GM13976 (cell line): ENCODE measurements around the gene YWHAE.
A peak's percentile ranks its signal among the peaks of the same experiment; 100 is the strongest.
"Not testable (repeated sequence)": the region's sequence is repeated elsewhere in the genome, so short reads cannot be mapped to it uniquely, and the experiment has no call there.

ENCODE experiments used
- DNase-seq: peaks from one replicate; pipeline ENCODE4 v3.0.0; 2012; ENCODE audit warnings: low spot score
- in situ Hi-C: fragments of 300-500 bp; cut with MboI; formaldehyde crosslinking; loops from one replicate; pipeline ENCODE4 v1.12.0; 2022; ENCODE audit warnings: low sequenced_read_pairs, mixed read lengths, inconsistent platforms; ENCODE audit not compliant: unreplicated experiment
- TF ChIP-seq, protein P1 (sequence below): IDR thresholded peaks from 2 replicates; pipeline ENCODE4 v1.5.1; 2012; ENCODE audit warnings: borderline replicate concordance, mild to moderate bottlenecking; ENCODE audit not compliant: insufficient read depth; ENCODE audit errors: extremely low read depth, missing control alignments, control extremely low read depth

Gene YWHAE

DNA sequence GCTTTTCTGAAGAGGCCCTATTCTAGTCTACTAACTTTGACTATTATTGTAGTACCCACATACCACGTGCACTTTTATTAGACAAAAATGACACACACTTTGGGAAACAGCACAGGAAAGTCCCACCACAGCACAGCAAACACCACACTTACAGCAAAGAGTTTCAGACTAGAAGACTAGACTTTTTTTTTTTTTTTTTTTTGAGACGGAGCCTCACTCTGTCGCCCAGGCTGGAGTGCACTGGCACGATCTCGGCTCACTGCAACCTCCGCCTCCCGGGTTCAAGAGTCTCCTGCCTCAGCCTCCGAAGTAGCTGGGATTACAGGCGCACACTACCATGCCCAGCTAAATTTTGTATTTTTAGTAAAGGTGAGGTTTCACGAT, 20.1 kb downstream of the YWHAE start:
- DNase-seq = peak; percentile 59
- TF ChIP-seq, protein P1, sequence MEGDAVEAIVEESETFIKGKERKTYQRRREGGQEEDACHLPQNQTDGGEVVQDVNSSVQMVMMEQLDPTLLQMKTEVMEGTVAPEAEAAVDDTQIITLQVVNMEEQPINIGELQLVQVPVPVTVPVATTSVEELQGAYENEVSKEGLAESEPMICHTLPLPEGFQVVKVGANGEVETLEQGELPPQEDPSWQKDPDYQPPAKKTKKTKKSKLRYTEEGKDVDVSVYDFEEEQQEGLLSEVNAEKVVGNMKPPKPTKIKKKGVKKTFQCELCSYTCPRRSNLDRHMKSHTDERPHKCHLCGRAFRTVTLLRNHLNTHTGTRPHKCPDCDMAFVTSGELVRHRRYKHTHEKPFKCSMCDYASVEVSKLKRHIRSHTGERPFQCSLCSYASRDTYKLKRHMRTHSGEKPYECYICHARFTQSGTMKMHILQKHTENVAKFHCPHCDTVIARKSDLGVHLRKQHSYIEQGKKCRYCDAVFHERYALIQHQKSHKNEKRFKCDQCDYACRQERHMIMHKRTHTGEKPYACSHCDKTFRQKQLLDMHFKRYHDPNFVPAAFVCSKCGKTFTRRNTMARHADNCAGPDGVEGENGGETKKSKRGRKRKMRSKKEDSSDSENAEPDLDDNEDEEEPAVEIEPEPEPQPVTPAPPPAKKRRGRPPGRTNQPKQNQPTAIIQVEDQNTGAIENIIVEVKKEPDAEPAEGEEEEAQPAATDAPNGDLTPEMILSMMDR = no peak
- in situ Hi-C loops = no loop called here

DNA sequence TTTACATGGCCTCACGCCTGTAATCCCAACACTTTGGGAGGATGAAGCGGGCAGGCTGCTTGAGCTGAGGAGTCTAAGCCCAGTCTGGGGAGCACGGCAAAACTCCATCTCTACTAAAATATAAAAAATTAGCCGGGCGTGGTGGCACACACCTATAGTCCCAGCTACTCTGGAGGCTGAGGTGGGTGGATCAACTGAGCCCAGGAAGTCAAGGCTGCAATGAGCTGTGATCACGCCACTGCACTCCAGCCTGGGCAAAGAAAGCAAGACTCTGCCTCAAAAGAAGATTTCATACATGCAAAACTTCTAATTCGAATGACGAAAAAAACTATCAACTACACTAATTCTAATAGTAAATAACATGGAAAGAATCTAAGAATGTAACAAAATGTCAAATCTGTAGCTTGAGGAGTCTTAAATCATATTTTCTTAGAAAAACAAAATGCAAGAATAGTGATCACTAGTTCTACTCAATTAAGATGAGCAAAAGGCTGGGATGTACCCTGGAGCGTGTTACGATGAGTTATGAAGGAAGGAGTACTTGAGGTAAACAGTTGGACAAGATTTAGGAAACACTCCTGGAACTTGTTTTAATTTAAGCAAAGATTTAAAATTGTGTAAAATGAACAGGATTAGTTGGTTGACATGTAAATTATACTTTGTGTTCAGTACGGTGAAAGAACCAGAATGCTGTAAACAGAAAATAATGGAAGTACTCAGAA, 20.7 kb downstream of the YWHAE start:
- TF ChIP-seq, protein P1 = no peak
- in situ Hi-C loops = no loop called here
- no peak for DNase-seq

DNA sequence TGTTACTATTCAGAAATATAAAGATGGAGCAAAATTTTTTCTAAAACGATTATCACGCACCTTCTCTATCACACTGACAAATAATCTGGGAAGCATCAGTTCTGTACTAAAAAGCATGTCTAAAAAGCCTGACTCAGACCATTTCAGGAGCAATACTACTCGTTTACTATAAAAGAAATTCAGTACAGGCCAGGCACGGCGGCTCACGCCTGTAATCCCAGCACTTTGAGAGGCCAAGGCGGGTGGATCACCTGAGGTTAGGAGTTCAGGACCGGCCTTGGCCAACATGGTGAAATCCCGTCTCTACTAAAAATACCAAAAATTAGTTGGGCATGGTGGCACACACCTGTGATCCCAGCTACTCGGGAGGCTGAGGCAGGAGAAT, 21.6 kb downstream of the YWHAE start:
- DNase-seq, in situ Hi-C loops: not testable (repeated sequence)

DNA sequence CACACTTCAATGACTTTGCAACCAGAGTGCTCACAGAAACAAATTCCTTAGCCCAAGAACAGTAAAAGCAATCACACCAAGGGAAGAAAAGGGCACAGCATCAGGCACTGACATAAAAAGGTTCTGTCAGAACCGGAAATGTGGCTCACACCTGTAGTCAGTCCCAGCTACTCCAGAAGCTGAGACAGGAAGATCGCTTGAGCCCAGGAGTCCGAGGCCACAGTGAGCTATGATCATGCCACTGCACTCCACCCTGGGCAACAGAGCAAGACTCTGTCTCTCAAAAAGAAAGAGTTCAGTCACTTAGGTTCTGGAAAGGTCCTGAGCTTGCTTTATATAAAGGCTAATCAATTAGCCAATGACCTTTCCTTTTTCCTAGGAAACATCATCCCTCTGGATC, 22.7 kb downstream of the YWHAE start:
- DNase-seq = no peak
- in situ Hi-C loops = no loop called here
- TF ChIP-seq, protein P1 = no peak

DNA sequence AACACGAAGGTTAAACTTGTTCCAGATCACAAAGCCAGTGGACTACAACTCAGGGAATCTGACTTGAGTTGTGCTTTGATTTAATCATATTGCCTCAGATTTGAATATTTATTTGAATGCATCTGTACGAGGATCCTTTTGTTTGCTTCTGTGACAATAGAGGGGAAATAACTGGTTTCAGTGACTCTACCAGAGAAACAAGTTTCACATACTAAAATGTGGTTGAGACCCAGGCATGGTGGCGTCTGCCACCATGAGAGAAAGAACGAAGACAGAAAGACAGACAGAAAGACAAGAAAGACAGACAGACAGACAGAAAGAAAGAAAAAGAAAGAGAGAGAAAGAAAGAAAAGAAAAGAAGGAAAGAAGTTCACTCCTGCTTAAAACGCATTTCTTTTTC, 24.0 kb downstream of the YWHAE start:
- in situ Hi-C loops = no loop called here
- no peak for DNase-seq
- TF ChIP-seq, protein P1 = no peak

DNA sequence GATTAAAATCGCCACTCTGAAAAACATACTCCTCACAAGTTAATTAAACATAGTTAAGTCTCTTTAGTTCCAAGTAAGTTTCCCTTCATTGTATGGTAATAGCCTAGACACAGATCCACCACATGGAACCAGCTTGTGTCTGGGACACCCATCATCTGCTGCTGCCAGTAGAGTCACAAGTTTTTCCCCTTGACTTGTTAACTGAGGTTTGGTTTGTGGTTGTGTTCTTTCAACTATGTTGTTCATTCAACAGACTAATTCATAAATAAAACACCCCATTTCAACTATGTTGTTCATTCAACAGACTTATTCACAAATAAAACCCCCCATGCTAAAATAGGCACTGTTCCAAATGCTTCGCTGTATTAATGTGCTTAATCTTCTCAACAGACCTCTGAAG, 24.4 kb downstream of the YWHAE start:
- in situ Hi-C loops = no loop called here
- DNase-seq = no peak
- TF ChIP-seq, protein P1 = no peak

DNA sequence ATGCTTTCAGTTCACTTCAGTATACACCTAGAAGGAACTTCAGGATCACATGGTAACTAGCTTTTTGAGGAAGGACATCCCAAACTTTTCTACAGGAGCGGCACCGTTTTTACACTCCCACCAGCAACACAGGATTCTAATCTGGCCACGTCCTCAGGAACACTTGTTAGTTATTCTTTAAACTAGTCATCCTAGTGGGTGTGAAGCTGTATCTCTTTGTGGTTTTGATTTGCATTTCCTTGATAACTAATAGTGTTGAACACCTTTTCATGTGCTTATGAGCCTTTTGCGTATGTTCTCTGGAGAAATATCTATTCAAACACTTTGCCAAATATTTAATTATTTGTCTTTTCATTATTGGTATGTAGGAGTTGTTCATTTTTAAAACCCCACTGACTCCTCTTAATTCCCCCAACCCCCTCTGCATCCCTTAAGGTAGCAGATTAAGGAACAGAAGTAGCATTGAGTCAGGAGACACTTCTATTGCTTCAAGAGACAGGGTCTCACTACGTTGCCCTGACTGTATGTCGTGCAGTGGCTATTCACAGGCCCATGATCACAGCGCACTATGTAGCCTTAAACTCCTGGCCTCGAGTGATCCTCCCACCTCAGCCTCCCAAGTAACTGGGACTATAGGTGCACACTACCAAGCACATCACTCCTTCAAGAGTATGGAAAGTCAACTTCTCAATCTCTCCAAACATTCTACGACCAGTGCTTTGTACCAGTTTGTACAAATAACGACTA, 25.4 kb downstream of the YWHAE start:
- DNase-seq = no peak
- TF ChIP-seq, protein P1 = no peak
- in situ Hi-C loops = no loop called here
